HG03457 (cell line): ENCODE data around the gene IL20RB.
"Not testable (repeated sequence)": the region's sequence is repeated elsewhere in the genome, so short reads cannot be mapped to it uniquely, and the experiment has no call there.

Experiments
- ATAC-seq: cut with Tn5 transposase; IDR thresholded peaks from one replicate; pipeline ENCODE4 v1.9.1; 2021; ENCODE audit warnings: moderate number of reproducible peaks; ENCODE audit not compliant: unreplicated experiment

The IL20RB gene

GRCh38 chr3:136943436-136943835 lies 14.3 kb upstream of the IL20RB start:
- ATAC-seq = no peak

GRCh38 chr3:136946978-136947377 lies 10.8 kb upstream of the IL20RB start:
- no peak for ATAC-seq

DNA sequence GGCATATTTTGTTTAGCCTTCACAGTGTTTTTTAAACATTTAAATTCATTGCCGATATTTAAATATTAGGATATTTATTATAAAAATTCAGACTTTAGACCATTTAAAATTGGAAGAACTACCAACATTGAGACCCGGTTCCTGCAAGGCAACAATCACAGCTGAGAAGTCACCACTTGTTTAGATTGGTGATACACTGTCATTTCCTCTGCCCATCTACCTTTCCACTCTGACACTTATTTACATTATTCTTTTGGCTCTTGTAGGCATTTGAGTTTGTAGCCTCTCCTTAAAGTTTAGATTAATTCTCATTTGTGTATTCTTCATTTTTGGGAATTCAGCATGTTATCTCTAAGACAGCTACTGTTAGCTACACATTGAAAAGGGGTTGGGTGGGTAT lies 10.3 kb upstream of the IL20RB start:
- no peak for ATAC-seq

DNA sequence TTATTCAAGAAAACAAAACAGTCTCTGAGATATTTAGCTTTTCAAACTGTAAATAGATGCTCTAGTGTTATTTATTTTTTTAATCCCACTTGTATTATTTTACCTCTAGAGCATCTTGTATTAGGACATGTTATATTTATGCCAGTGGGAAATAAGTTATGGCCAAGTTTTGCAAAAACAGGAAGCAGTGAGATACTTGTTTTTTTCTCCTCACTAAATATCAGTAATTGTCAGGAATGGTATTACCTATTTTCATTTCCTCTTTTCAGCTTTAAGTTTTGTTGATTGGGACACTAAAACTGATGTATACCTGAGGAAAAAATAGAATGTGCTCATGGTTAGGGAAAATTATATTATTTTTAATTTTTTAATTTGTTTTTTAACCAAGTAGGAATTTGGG lies 8.6 kb upstream of the IL20RB start:
- no peak for ATAC-seq

DNA sequence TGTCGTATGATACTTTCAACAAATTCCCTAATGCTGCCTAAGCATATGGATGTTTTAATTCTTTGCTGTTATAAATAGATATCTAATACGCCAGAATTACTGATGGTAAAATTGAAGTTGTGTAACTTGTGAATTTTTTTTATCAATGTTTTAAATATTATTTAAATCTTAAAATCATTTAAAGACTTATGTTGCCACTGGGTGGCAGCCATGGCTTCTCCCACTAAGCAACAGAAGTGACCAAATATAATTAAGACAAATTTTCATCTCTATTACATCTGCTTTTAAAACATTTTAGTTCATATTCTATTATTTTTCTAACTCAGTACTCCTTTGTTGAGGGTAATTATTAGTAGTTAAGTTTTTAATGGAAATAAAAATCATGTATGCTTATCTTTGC lies 8.1 kb upstream of the IL20RB start:
- no peak for ATAC-seq

GRCh38 chr3:136950623-136951022 lies 7.2 kb upstream of the IL20RB start:
- ATAC-seq = no peak

DNA sequence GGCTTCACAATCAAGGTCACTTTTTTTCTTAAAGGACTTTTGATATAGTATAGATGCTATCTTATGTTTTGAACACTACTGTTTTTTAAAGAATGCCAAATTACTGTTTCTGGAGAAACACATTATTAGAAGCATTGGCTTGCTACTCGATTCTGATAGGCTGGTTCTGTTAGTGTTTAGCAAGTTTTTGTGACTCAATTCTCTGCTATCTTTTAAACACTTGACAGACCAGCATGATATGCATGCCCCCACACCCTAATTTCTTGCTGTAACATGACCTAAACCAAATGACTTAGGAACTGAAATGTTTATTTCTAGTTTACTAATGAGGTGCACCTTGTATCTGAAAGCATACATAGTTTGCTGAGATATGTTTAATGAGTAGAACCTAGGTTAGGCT lies 5.5 kb upstream of the IL20RB start:
- ATAC-seq = no peak

DNA sequence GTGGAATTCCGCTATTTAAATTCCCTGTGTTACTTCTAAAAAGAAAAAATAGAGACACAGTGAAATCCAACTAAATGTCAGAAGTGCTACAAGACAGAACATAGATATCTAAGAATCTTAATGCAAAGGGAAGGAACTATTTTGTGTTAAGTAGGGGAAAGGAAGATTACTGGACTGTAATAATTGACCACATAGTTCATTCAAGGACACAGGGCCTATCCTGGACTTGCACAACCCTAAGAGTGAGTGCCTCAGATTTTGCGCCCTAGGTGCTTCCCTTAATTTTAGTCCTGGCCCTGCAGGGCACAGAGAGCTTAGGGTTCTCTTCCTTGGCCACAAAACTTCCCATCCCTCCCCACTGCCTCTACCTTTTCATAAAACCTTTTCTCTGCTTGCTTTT lies 3.5 kb upstream of the IL20RB start:
- no peak for ATAC-seq

DNA sequence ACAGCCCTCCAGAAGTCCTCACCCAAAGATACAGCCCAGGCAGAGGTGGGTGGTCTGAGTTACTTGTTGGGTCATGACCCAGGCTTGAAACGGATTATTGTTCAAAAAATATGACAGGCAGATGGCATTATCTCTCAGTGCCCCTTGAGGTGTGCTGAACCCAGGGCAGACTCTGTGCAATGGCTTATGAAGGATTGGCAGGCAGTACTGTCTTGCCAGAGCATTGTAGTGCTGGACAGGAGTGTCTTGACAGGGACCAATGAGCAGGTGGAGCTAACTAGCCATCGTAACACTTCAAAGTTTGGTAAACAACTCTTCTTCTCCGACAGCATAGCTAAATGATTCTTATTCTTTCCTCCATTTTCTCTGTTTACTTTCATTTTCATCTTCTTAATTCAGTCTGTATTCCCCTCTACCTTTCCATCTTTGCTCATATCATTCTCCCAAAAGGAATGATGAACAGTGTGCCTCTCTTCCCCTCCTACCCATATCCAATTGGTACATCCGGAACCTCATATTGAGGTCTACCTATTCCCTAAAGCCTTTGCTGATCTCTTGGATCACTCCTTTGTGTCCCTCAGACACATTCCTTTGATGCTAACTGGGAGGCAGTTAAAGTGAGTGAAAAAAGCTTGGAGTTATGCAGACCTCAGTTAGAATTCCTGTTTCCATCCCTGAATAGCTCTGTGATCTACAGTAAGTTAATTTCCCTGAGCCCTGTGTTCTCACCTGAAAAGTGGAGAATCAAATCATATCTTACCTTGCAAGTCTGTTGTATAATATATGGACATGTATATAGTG lies 2.6 kb upstream of the IL20RB start:
- ATAC-seq = no peak

GRCh38 chr3:136955813-136956212 lies 2.0 kb upstream of the IL20RB start:
- no peak for ATAC-seq

DNA sequence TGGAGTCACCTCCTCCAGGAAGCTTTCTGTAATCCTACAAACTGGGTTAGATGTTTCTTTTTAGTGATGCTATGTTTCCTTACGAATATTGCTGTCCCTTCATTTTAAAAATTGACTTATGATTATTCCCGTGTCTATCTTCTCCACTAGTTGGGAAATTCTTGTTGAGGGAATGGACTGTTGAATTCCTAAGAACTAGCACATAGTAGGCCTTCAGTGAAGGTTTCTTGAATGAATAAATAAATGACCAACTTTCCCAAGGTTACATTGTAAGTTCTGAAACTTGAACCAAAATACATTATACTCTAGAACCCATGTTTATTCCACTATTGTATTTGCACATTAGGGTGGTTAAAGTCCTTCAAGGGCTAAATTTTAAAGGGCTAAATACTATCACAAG lies 812 bp upstream of the IL20RB start:
- ATAC-seq = no peak

DNA sequence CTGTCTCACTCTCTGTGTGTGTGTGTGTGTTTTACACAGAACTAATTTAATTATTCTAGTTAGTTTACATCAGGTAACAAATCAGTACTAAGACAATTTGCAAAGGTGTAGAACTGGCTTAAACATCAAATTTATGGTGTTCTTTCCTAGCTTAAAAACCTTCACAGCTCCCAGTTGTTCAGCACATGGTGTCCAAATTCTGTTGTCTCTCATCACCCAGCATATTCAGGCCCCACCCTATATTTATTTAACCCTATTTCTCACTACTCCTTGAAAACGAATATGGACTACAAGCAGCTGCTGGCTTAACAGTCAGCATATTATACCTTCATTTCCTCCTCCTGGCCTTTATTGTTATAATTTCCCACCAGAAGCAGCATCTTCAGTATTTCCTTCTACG lies 1.2 kb downstream of the IL20RB start:
- no peak for ATAC-seq

- no peak for ATAC-seq
Observed at GRCh38 chr3:136959599-136959998, 1.8 kb downstream of the IL20RB start.

- ATAC-seq = no peak
Observed at GRCh38 chr3:136960838-136961836, 3.4 kb downstream of the IL20RB start.

GRCh38 chr3:136962927-136963326 lies 5.1 kb downstream of the IL20RB start:
- ATAC-seq = no peak

GRCh38 chr3:136969539-136969938 lies 11.8 kb downstream of the IL20RB start:
- ATAC-seq = not testable (repeated sequence)

DNA sequence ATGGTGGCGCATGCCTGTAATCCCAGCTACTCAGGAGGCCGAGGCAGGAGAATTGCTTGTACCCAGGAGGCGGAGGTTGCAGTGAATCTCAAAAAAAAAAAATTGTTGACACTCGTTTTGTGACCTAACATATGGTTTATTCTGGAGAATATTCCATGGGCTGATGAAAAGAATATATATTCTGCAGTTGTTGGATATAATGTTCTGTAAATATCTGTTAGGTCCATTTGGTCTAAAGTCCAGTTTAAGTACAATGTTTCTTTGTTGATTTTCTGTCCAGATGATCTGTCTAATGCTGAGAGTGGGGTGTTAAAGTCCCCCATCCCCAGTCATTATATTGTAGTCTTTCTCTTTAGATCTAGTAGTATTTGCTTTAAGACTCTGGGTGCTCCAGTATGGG lies 15.6 kb downstream of the IL20RB start:
- no peak for ATAC-seq

- ATAC-seq = no peak
Observed at GRCh38 chr3:136974670-136975069, 16.9 kb downstream of the IL20RB start.

GRCh38 chr3:136979204-136979603 lies 21.4 kb downstream of the IL20RB start:
- ATAC-seq = no peak

- no peak for ATAC-seq
Observed at GRCh38 chr3:136979684-136980083, 21.9 kb downstream of the IL20RB start.

DNA sequence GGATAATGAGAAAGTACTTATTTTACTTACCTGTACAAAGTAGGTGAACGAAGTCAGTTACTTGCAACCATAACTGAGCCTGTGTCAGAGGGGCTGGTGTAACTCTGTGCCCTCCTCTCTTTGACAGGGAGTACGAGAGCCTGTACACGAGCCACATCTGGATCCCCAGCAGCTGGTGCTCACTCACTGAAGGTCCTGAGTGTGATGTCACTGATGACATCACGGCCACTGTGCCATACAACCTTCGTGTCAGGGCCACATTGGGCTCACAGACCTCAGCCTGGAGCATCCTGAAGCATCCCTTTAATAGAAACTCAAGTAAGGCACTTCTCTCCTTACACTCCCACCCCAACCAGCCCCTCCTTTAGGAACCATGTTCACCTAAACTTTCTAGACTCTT lies 24.2 kb downstream of the IL20RB start:
- no peak for ATAC-seq
